GM12878 (cell line): Measurements from ENCODE around the gene DGKI. TPM values are rescaled to one million over a fixed set of nuclear protein-coding genes. Genes with fewer than 3 reads are reported as not detected.

Experiments
- ATAC-seq: fragments of 200-7000 bp; cut with Tn5 transposase; 3 replicates; pipeline ENCODE4 v1.9.1; 2020; ENCODE audit warnings: mild to moderate bottlenecking, moderate library complexity
- BruUV-seq: library from RNA; stranded (reverse); fragments of 400-500 nt; replicated peaks from 2 replicates; lab custom pipeline; 2021; lab: Mats Ljungman, UMichigan
- CTCF ChIA-PET: fragments of 300-600 bp; sonication (Branson Sonifier 250); formaldehyde crosslinking; extraction: SDS; loops from one replicate; lab custom pipeline; 2021; ENCODE audit warnings: inconsistent platforms; lab: Yijun Ruan, JAX
- POLR2A ChIA-PET: fragments of 350-600 bp; formaldehyde crosslinking; extraction: SDS; loops from one replicate; lab custom pipeline; 2021; ENCODE audit warnings: inconsistent platforms; lab: Charles Lee
- RAD21 ChIA-PET: fragments of 300-600 bp; sonication (Branson Sonifier 250); formaldehyde crosslinking; loops from one replicate; lab custom pipeline; 2023; ENCODE audit warnings: antibody characterized with exemption; ENCODE audit not compliant: unreplicated experiment; lab: Charles Lee
- SMC1A ChIA-PET: fragments of 300-600 bp; sonication (Branson Sonifier 250); formaldehyde crosslinking; loops from one replicate; lab custom pipeline; 2023; ENCODE audit not compliant: unreplicated experiment, uncharacterized antibody; lab: Charles Lee
- DNase-seq: peaks from one replicate; pipeline ENCODE4 v3.0.0-alpha.2; 2011; ENCODE audit warnings: low read depth, low spot score
- FAIRE-seq: peaks from 3 replicates; lab custom pipeline; 2011; peaks lifted over from hg19 to GRCh38; lab: Jason Lieb, UNC
- H2AFZ ChIP-seq: 2 replicates; pipeline ENCODE4 v1.6.0; 2011; ENCODE audit warnings: low read depth, low read length, control low read depth; ENCODE audit not compliant: control insufficient read depth
- H3K27ac ChIP-seq: 2 replicates; pipeline ENCODE4 v1.5.1; 2011; ENCODE audit warnings: control low read depth; ENCODE audit not compliant: control insufficient read depth, insufficient read depth
- H3K27me3 ChIP-seq, 2 experiments: replicated peaks in 1 of 2; 2 replicates each; pipeline versions ENCODE4 v1.6.0 to v1.6.1; 2011; ENCODE audit warnings: low read length in 1 of 2; ENCODE audit not compliant: control insufficient read depth in 2 of 2, insufficient read depth in 2 of 2
- H3K36me3 ChIP-seq, 2 experiments: 2 replicates each; pipeline ENCODE4 v1.5.1; 2011; ENCODE audit warnings: low read length in 1 of 2; ENCODE audit not compliant: control insufficient read depth in 2 of 2, insufficient read depth in 2 of 2
- H3K4me1 ChIP-seq: 2 replicates; pipeline ENCODE4 v1.6.1; 2011; ENCODE audit warnings: mild to moderate bottlenecking, low read length, moderate library complexity, mixed read lengths; ENCODE audit not compliant: control insufficient read depth, insufficient read depth
- H3K4me2 ChIP-seq: 2 replicates; pipeline ENCODE4 v1.6.0; 2011; ENCODE audit warnings: control low read depth; ENCODE audit not compliant: control insufficient read depth, insufficient read depth
- H3K4me3 ChIP-seq: fragments of 200-600 bp; sonication (generic); 2 replicates; pipeline ENCODE4 v1.5.1; 2016
- H3K79me2 ChIP-seq: 2 replicates; pipeline ENCODE4 v1.6.0; 2011; ENCODE audit warnings: low read length; ENCODE audit not compliant: control insufficient read depth, insufficient read depth
- H3K9ac ChIP-seq: 2 replicates; pipeline ENCODE4 v1.8.0; 2011; ENCODE audit warnings: low read length, control low read depth, mixed read lengths; ENCODE audit not compliant: control insufficient read depth, insufficient read depth
- H3K9me3 ChIP-seq: replicated peaks from 3 replicates; pipeline ENCODE4 v1.5.1; 2011; ENCODE audit warnings: mild to moderate bottlenecking, low read length; ENCODE audit not compliant: control insufficient read depth, insufficient read depth
- H4K20me1 ChIP-seq: 2 replicates; pipeline ENCODE4 v1.6.0; 2011; ENCODE audit not compliant: control insufficient read depth, insufficient read depth
- BHLHE40 ChIP-seq, 2 experiments: fragments of 450-650 bp in 1 of 2; IDR thresholded peaks; 2 replicates each; pipeline ENCODE4 v1.6.1; 2011 to 2017; ENCODE audit warnings: low read depth in 2 of 2, borderline replicate concordance in 1 of 2, improper control_type of control experiment in 1 of 2, low read length in 1 of 2, mild to moderate bottlenecking in 1 of 2
- BRCA1 ChIP-seq: IDR thresholded peaks from 2 replicates; pipeline ENCODE4 v1.6.1; 2011; ENCODE audit warnings: low read depth, low read length, improper control_type of control experiment
- CHD1 ChIP-seq: IDR thresholded peaks from 2 replicates; pipeline ENCODE4 v1.6.1; 2012; ENCODE audit warnings: low read depth, low read length, improper control_type of control experiment
- CHD2 ChIP-seq: IDR thresholded peaks from 2 replicates; pipeline ENCODE4 v1.6.1; 2011; ENCODE audit warnings: low read depth, low read length, improper control_type of control experiment, borderline replicate concordance
- CHD4 ChIP-seq: fragments of 200-600 bp; sonication (generic); IDR thresholded peaks from 2 replicates; pipeline ENCODE4 v1.6.1; 2016; ENCODE audit warnings: mild to moderate bottlenecking
- CREM ChIP-seq: IDR thresholded peaks from 2 replicates; pipeline ENCODE4 v1.6.1; 2014; ENCODE audit warnings: antibody characterized with exemption, low read depth
- EED ChIP-seq: sonication (generic); IDR thresholded peaks from 2 replicates; pipeline ENCODE4 v1.6.1; 2016; ENCODE audit warnings: antibody characterized with exemption, low read depth
- HDGF ChIP-seq: fragments of 450-650 bp; IDR thresholded peaks from 2 replicates; pipeline ENCODE4 v1.6.1; 2016; ENCODE audit warnings: antibody characterized with exemption
- IKZF2 ChIP-seq, 2 experiments: fragments of 450-650 bp; IDR thresholded peaks; 2 replicates each; pipeline ENCODE4 v1.6.1; 2017; ENCODE audit warnings: mild to moderate bottlenecking in 2 of 2, moderate library complexity in 2 of 2
- IRF4 ChIP-seq: IDR thresholded peaks from 2 replicates; pipeline ENCODE4 v1.6.1; 2011; ENCODE audit warnings: low read depth, low read length
- JUNB ChIP-seq: IDR thresholded peaks from 2 replicates; pipeline ENCODE4 v1.6.1; 2016; ENCODE audit warnings: antibody characterized with exemption, mild to moderate bottlenecking
- KAT2A ChIP-seq: conservative IDR thresholded peaks from 2 replicates; pipeline ENCODE4 v1.6.1; 2011; ENCODE audit warnings: low read depth, low read length; ENCODE audit not compliant: control insufficient read depth
- MEF2B ChIP-seq: fragments of 450-650 bp; IDR thresholded peaks from 2 replicates; pipeline ENCODE4 v1.6.1; 2018; ENCODE audit warnings: mild to moderate bottlenecking, moderate library complexity; ENCODE audit not compliant: partially characterized antibody, poor library complexity, severe bottlenecking
- MTA2 ChIP-seq: fragments of 450-650 bp; IDR thresholded peaks from 2 replicates; pipeline ENCODE4 v1.6.1; 2016; ENCODE audit warnings: low read depth, mild to moderate bottlenecking, moderate library complexity
- MYB ChIP-seq: fragments of 150-350 bp; IDR thresholded peaks from 2 replicates; pipeline ENCODE4 v1.6.1; 2014; ENCODE audit warnings: mild to moderate bottlenecking, low read depth, low read length, borderline replicate concordance
- NBN ChIP-seq: fragments of 450-650 bp; IDR thresholded peaks from 2 replicates; pipeline ENCODE4 v1.6.1; 2016
- NFIC ChIP-seq: IDR thresholded peaks from 2 replicates; pipeline ENCODE4 v1.6.1; 2012; ENCODE audit warnings: low read depth, mild to moderate bottlenecking, inconsistent platforms, low read length, moderate library complexity
- RUNX3 ChIP-seq: IDR thresholded peaks from 2 replicates; pipeline ENCODE4 v1.6.1; 2012; ENCODE audit warnings: low read length, inconsistent platforms
- SP1 ChIP-seq: IDR thresholded peaks from one replicate; pipeline ENCODE4 v1.6.1; 2011; ENCODE audit warnings: low read depth, low read length
- STAT3 ChIP-seq: IDR thresholded peaks from 2 replicates; pipeline ENCODE4 v1.6.1; 2011; ENCODE audit warnings: low read depth, low read length, improper control_type of control experiment
- TAF1 ChIP-seq: IDR thresholded peaks from 2 replicates; pipeline ENCODE4 v1.6.1; 2011; ENCODE audit warnings: mild to moderate bottlenecking, low read depth, low read length, borderline replicate concordance
- TCF3 ChIP-seq: IDR thresholded peaks from 2 replicates; pipeline ENCODE4 v1.6.1; 2012; ENCODE audit warnings: low read depth, mild to moderate bottlenecking, low read length, borderline replicate concordance; ENCODE audit not compliant: insufficient read depth
- YY1 ChIP-seq: IDR thresholded peaks from 2 replicates; pipeline ENCODE4 v1.6.1; 2011; ENCODE audit warnings: low read depth, mild to moderate bottlenecking, low read length
- ZNF207 ChIP-seq: fragments of 450-650 bp; IDR thresholded peaks from 2 replicates; pipeline ENCODE4 v1.6.1; 2014; ENCODE audit warnings: antibody characterized with exemption, mild to moderate bottlenecking, borderline replicate concordance
- WGBS: methylation state at CpG from one replicate; pipeline ENCODE4 v1.1.6; 2016; ENCODE audit warnings: low lambda C conversion rate; ENCODE audit not compliant: insufficient replicate concordance, insufficient coverage; ENCODE audit errors: missing lambda C conversion rate; 5-methylcytosine and 5-hydroxymethylcytosine counted together
- in situ Hi-C: fragments of 300-500 bp; cut with MboI; formaldehyde crosslinking; loops from 9 replicates; pipeline ENCODE4 v1.14.3; 2018; ENCODE audit warnings: mixed read lengths
- intact Hi-C: fragments of 100-400 bp; cut with micrococcal nuclease; formaldehyde crosslinking; loops from one replicate; pipeline ENCODE4 v1.14.2; 2022; ENCODE audit not compliant: unreplicated experiment
- polyA plus RNA-seq, 11 experiments: library from polyadenylated mRNA; depleted of rRNA in 4 of 11; unstranded in 6 of 11; stranded (reverse) in 5 of 11; fragments of >200 nt; fragmentation: Nextera tagmentation in 4 of 11; fragmentation: Illumina TruSeq in 1 of 11; extraction: Ambion mirVana in 4 of 11; extraction: Trizol in 1 of 11; gene quantifications; 1 replicate in 1 of 11; 2 replicates in 10 of 11; pipeline versions ENCODE4 v1.2.1 to v1.2.3, GENCODE V29; 2011 to 2016; ENCODE audit warnings: inconsistent platforms in 2 of 11, missing spikeins in 2 of 11, low read depth in 1 of 11
- total RNA-seq, 4 experiments: library from RNA; depleted of rRNA in 3 of 4; stranded (reverse); fragments of >200 nt in 3 of 4; fragmentation: Illumina TruSeq in 1 of 4; extraction: Trizol in 1 of 4; gene quantifications; 2 replicates each; pipeline versions ENCODE4 v1.2.1 to v1.2.3, GENCODE V29; 2013 to 2021
- TF ChIP-seq, protein P1 (sequence below): fragments of 450-650 bp; IDR thresholded peaks from 2 replicates; pipeline ENCODE4 v1.6.1; 2018; ENCODE audit warnings: mild to moderate bottlenecking, low read depth, moderate library complexity; ENCODE audit not compliant: partially characterized antibody

DGKI gene
- total and polyA plus RNA-seq, 10 of the 15 experiments (the other 5 are each of a cell fraction or from before 2014, with no cell fraction given) = 10.4 to 37.1 (median 22.1) TPM

DNA sequence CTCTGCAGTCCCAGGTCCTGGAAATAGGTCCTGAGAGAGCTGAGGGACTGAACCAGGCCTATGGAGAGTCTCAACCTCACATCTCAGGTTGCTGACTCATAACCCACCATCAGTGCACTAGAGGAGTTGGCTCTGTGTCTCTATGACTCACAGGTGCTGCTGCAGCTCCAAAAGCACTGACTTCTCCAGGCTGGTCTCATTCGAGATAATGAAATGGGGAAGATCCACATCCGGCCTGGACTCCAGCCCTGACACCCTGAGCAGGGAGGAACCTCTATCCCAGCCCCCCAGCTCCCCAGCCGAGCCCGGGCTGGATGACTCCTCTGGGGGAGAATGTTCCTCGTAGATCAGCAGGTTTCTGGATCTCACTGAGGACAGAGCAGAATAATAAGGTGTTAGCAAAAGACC, 35.5 kb upstream of the DGKI start:
- no peaks in the 10 kb centered on the region for H3K27me3 ChIP-seq
- H3K4me2 ChIP-seq = no peak overlapping the region
- peak; percentile 43 for DNase-seq
- H3K9ac ChIP-seq = no peak overlapping the region
- ATAC-seq = peak; percentile 94
- ChIA-PET POLR2A (no interaction called here), SMC1A (interaction anchor here (1.0 to 2.7 kb wide), 6 partner anchors 13 to 226 kb away, joined by 3 to 13 read pairs (median 4); no protein-coding TSS in a partner anchor), CTCF (interaction anchor here (1.0 kb wide), 1 partner anchor 31 kb away, joined by 3 read pairs; no protein-coding TSS in a partner anchor), RAD21 (interaction anchor here (0.8 to 0.9 kb wide), 3 partner anchors 13 to 109 kb away, joined by 3 read pairs; no protein-coding TSS in a partner anchor)
- no TSS peak for BruUV-seq
- no peaks in the 10 kb centered on the region for H3K79me2 ChIP-seq
- FAIRE-seq = no peak
- no peak overlapping the region for H3K4me3 ChIP-seq
- H3K9me3 ChIP-seq = no peaks in the 10 kb centered on the region
- intact Hi-C loops (no loop called here), in situ Hi-C loops (no loop called here)
- H3K27ac ChIP-seq = peak overlapping the region; percentile 17; the same call in 1 of the 2 replicates
- no peak for TF ChIP-seq TCF3
- TF ChIP-seq EED = peak; percentile 72
- TF ChIP-seq ZNF207 = no peak
- no peak for TF ChIP-seq TAF1
- no peak for TF ChIP-seq BHLHE40 (IDR thresholded peaks at IDR 0.05; ENCODE audit: borderline replicate concordance in 1 of 2, low read depth in 2 of 2, low read length in 1 of 2)
- no peak for TF ChIP-seq MTA2
- TF ChIP-seq NBN = no peak
- no peak for TF ChIP-seq HDGF
- no peak for TF ChIP-seq KAT2A
- TF ChIP-seq CHD1 = no peak
- TF ChIP-seq IRF4 = peak; percentile 57; the same call in 1 of the 2 replicates
- peak in 1 of 2 experiments; percentile 29; a peak in 1 of 4 replicates for TF ChIP-seq IKZF2 (IDR thresholded peaks at IDR 0.05)
- peak; percentile 51; the same call in 1 of the 2 replicates for TF ChIP-seq RUNX3
- TF ChIP-seq, protein P1, sequence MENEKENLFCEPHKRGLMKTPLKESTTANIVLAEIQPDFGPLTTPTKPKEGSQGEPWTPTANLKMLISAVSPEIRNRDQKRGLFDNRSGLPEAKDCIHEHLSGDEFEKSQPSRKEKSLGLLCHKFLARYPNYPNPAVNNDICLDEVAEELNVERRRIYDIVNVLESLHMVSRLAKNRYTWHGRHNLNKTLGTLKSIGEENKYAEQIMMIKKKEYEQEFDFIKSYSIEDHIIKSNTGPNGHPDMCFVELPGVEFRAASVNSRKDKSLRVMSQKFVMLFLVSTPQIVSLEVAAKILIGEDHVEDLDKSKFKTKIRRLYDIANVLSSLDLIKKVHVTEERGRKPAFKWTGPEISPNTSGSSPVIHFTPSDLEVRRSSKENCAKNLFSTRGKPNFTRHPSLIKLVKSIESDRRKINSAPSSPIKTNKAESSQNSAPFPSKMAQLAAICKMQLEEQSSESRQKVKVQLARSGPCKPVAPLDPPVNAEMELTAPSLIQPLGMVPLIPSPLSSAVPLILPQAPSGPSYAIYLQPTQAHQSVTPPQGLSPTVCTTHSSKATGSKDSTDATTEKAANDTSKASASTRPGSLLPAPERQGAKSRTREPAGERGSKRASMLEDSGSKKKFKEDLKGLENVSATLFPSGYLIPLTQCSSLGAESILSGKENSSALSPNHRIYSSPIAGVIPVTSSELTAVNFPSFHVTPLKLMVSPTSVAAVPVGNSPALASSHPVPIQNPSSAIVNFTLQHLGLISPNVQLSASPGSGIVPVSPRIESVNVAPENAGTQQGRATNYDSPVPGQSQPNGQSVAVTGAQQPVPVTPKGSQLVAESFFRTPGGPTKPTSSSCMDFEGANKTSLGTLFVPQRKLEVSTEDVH = no peak
- peak; percentile 49; the same call in 1 of the 2 replicates for TF ChIP-seq CREM
- no peak for TF ChIP-seq SP1
- no peak for TF ChIP-seq MYB
- peak; percentile 82 for TF ChIP-seq JUNB
- TF ChIP-seq CHD2 = no peak
- no peak for TF ChIP-seq STAT3
- TF ChIP-seq YY1 = 0 out of 2 replicates have a peak, but pooled peaks have one; percentile 34
- no peak for TF ChIP-seq MEF2B
- TF ChIP-seq NFIC = peak; percentile 61; the same call in 1 of the 2 replicates
- no peak for TF ChIP-seq CHD4
- TF ChIP-seq BRCA1 = no peak
- H3K4me1 ChIP-seq = peaks cover 5% of the 10 kb centered on the region
- peaks cover 28 to 47% of the 10 kb centered on the region in 2 experiments for H3K36me3 ChIP-seq
- 48% methylated on average over 5 of the region's 5 CpGs for WGBS
- H4K20me1 ChIP-seq = no peaks in the 10 kb centered on the region
- no peak overlapping the region for H2AFZ ChIP-seq
